ENCODE data around the gene PPA1. TPM values are rescaled to one million over a fixed set of nuclear protein-coding genes. Genes with fewer than 3 reads are reported as not detected.
A peak's percentile ranks its signal among the peaks of the same experiment; 100 is the strongest.

Gene PPA1
- total RNA-seq, 1 donor from 2014 or later = 99.9 TPM

- H3K27me3 ChIP-seq (ENCODE audit: low read depth) = no peaks in the 10 kb centered on the region
- no peak overlapping the region for H3K4me3 ChIP-seq
- no peak overlapping the region for H3K27ac ChIP-seq (replicated peaks)
- H3K4me1 ChIP-seq = peaks cover 17% of the 10 kb centered on the region
- no peaks in the 10 kb centered on the region for H3K36me3 ChIP-seq
- intact Hi-C loops (cut with micrococcal nuclease) = no loop called here
- no peak for DNase-seq
- H3K9me3 ChIP-seq (replicated peaks) = peaks cover 16% of the 10 kb centered on the region
- TF ChIP-seq CTCF (IDR thresholded peaks at IDR 0.05; ENCODE audit: borderline replicate concordance) = no peak
These were observed 55.0 kb downstream of the PPA1 start for GRCh38 chr10:70178139-70178725.

GRCh38 chr10:70176441-70176840 is 56.8 kb downstream of the PPA1 start:
- no peak overlapping the region for H3K27ac ChIP-seq (replicated peaks)
- no peaks in the 10 kb centered on the region for H3K27me3 ChIP-seq (ENCODE audit: low read depth)
- peaks cover 16% of the 10 kb centered on the region for H3K9me3 ChIP-seq (replicated peaks)
- TF ChIP-seq CTCF (IDR thresholded peaks at IDR 0.05; ENCODE audit: borderline replicate concordance) = no peak
- H3K36me3 ChIP-seq = no peaks in the 10 kb centered on the region
- peaks cover 17% of the 10 kb centered on the region for H3K4me1 ChIP-seq
- H3K4me3 ChIP-seq = no peak overlapping the region
- no peak for DNase-seq
- intact Hi-C loops (cut with micrococcal nuclease) = no loop called here

- Histone ChIP-seq H3K27me3 (ENCODE audit: low read depth) (no peaks in the 10 kb centered on the region), H3K36me3 (no peaks in the 10 kb centered on the region), H3K4me3 (no peak overlapping the region), H3K9me3 (replicated peaks) (peaks cover 16% of the 10 kb centered on the region), H3K27ac (replicated peaks) (no peak overlapping the region), H3K4me1 (peaks cover 24% of the 10 kb centered on the region)
- no peak for TF ChIP-seq CTCF (IDR thresholded peaks at IDR 0.05; ENCODE audit: borderline replicate concordance)
- DNase-seq = no peak
- intact Hi-C loops (cut with micrococcal nuclease) = no loop called here
These were observed 57.7 kb downstream of the PPA1 start for GRCh38 chr10:70175516-70175915.

- Histone ChIP-seq H3K4me1 (peaks cover 35% of the 10 kb centered on the region), H3K36me3 (no peaks in the 10 kb centered on the region), H3K4me3 (no peak overlapping the region), H3K27me3 (ENCODE audit: low read depth) (no peaks in the 10 kb centered on the region), H3K9me3 (replicated peaks) (peaks cover 3% of the 10 kb centered on the region), H3K27ac (replicated peaks) (peak overlapping the region; percentile 11)
- intact Hi-C loops (cut with micrococcal nuclease) = no loop called here
- no peak for DNase-seq
- no peak for TF ChIP-seq CTCF (IDR thresholded peaks at IDR 0.05; ENCODE audit: borderline replicate concordance)
These were observed 59.0 kb downstream of the PPA1 start for GRCh38 chr10:70174058-70174741.

- intact Hi-C loops (cut with micrococcal nuclease) = no loop called here
- no peak for DNase-seq
- H3K36me3 ChIP-seq = peaks cover 9% of the 10 kb centered on the region
- H3K4me1 ChIP-seq = peaks cover 66% of the 10 kb centered on the region
- H3K27me3 ChIP-seq (ENCODE audit: low read depth) = no peaks in the 10 kb centered on the region
- H3K9me3 ChIP-seq (replicated peaks) = no peaks in the 10 kb centered on the region
- TF ChIP-seq CTCF (IDR thresholded peaks at IDR 0.05; ENCODE audit: borderline replicate concordance) = no peak
- H3K27ac ChIP-seq (replicated peaks) = peak overlapping the region; percentile 96
- peak overlapping the region; percentile 89 for H3K4me3 ChIP-seq
These were observed 63.4 kb downstream of the PPA1 start for GRCh38 chr10:70169649-70170364.
